Smooth muscle cell (in vitro differentiated cells): ENCODE results near the gene UNK. TPM values are rescaled to one million over a fixed set of nuclear protein-coding genes. Genes with fewer than 3 reads are reported as not detected.

Experiments used
- DNase-seq: peaks from one replicate; lab custom pipeline; 2025; ENCODE audit not compliant: unreplicated experiment; lab: John Stamatoyannopoulos, UW
- H2AFZ ChIP-seq: fragments of 200-600 bp; sonication (generic); 2 replicates; pipeline ENCODE4 v1.6.0; 2016; ENCODE audit warnings: antibody characterized with exemption, low read depth, mild to moderate bottlenecking
- H3F3A ChIP-seq: fragments of 200-600 bp; sonication (generic); 2 replicates; pipeline ENCODE4 v1.6.0; 2017; ENCODE audit warnings: antibody characterized with exemption, low read depth
- H3K27ac ChIP-seq: fragments of 200-600 bp; sonication (generic); 2 replicates; pipeline ENCODE4 v1.5.1; 2016; ENCODE audit warnings: low read depth, mild to moderate bottlenecking
- H3K27me3 ChIP-seq: fragments of 200-600 bp; sonication (generic); 2 replicates; pipeline ENCODE4 v1.6.1; 2016; ENCODE audit warnings: low read depth, mild to moderate bottlenecking
- H3K36me3 ChIP-seq: fragments of 200-600 bp; sonication (generic); 2 replicates; pipeline ENCODE4 v1.5.1; 2016; ENCODE audit warnings: low read depth
- H3K4me1 ChIP-seq: fragments of 200-600 bp; sonication (generic); 2 replicates; pipeline ENCODE4 v1.5.1; 2016; ENCODE audit warnings: low read depth
- H3K4me2 ChIP-seq: fragments of 200-600 bp; sonication (generic); 2 replicates; pipeline ENCODE4 v1.6.0; 2016; ENCODE audit warnings: mild to moderate bottlenecking
- H3K4me3 ChIP-seq: fragments of 200-600 bp; sonication (generic); 2 replicates; pipeline ENCODE4 v1.5.1; 2016; ENCODE audit warnings: mild to moderate bottlenecking
- H3K79me2 ChIP-seq: fragments of 200-600 bp; sonication (generic); 2 replicates; pipeline ENCODE4 v1.6.0; 2016; ENCODE audit warnings: low read depth, mild to moderate bottlenecking
- H3K9ac ChIP-seq: fragments of 200-600 bp; sonication (generic); 2 replicates; pipeline ENCODE4 v1.6.0; 2016; ENCODE audit warnings: low read depth
- H3K9me3 ChIP-seq: fragments of 200-600 bp; sonication (generic); replicated peaks from 2 replicates; pipeline ENCODE4 v1.5.1; 2016; ENCODE audit warnings: low read depth
- H4K20me1 ChIP-seq: fragments of 200-600 bp; sonication (generic); 2 replicates; pipeline ENCODE4 v1.6.0; 2016; ENCODE audit warnings: low read depth
- CTCF ChIP-seq: fragments of 200-600 bp; sonication (generic); IDR thresholded peaks from 2 replicates; pipeline ENCODE4 v1.5.1; 2017; ENCODE audit warnings: borderline replicate concordance, mild to moderate bottlenecking, antibody characterized with exemption; ENCODE audit not compliant: insufficient read depth, poor library complexity, severe bottlenecking
- whole genome bisulfite sequencing: methylation state at CpG from one replicate; pipeline ENCODE4 v1.1.7; 2016; ENCODE audit warnings: low lambda C conversion rate; 5-methylcytosine and 5-hydroxymethylcytosine counted together
- polyA plus RNA-seq: library from polyadenylated mRNA; unstranded; fragments of >200 nt; fragmentation: Nextera tagmentation; extraction: Ambion mirVana; gene quantifications from 2 replicates; pipeline ENCODE4 v1.2.1, GENCODE V29; 2016
- total RNA-seq: library from RNA; depleted of rRNA; stranded (reverse); fragments of >200 nt; gene quantifications from 2 replicates; pipeline ENCODE4 v1.2.3, GENCODE V29; 2014

The UNK gene
- total and polyA plus RNA-seq, 2 experiments from 2014 or later: 26.8 to 39.5 TPM

GRCh38 chr17:75806822-75807500 is 22.4 kb downstream of the UNK start:
- Histone ChIP-seq H3K9me3 (no peaks in the 10 kb centered on the region), H4K20me1 (peaks cover 74% of the 10 kb centered on the region), H3F3A (no peaks in the 10 kb centered on the region), H3K27ac (no peak overlapping the region), H2AFZ (no peak overlapping the region), H3K4me2 (no peak overlapping the region), H3K36me3 (no peaks in the 10 kb centered on the region), H3K4me1 (no peaks in the 10 kb centered on the region), H3K9ac (no peak overlapping the region), H3K4me3 (no peak overlapping the region), H3K79me2 (peaks cover 36% of the 10 kb centered on the region), H3K27me3 (no peaks in the 10 kb centered on the region)
- no peak for DNase-seq
- WGBS: 74% methylated on average over 4 of the region's 4 CpGs
- TF ChIP-seq CTCF: no peak

- H3K27ac ChIP-seq: peak overlapping the region; percentile 90
- H3K9me3 ChIP-seq: no peaks in the 10 kb centered on the region
- 93% methylated on average over 3 of the region's 3 CpGs for WGBS
- no peak for TF ChIP-seq CTCF
- H2AFZ ChIP-seq: no peak overlapping the region
- H4K20me1 ChIP-seq: peaks cover 68% of the 10 kb centered on the region
- H3K4me3 ChIP-seq: no peak overlapping the region
- no peaks in the 10 kb centered on the region for H3F3A ChIP-seq
- no peak for DNase-seq
- no peaks in the 10 kb centered on the region for H3K36me3 ChIP-seq
- no peaks in the 10 kb centered on the region for H3K27me3 ChIP-seq
- no peak overlapping the region for H3K9ac ChIP-seq
- H3K4me1 ChIP-seq: no peaks in the 10 kb centered on the region
- H3K79me2 ChIP-seq: peaks cover 36% of the 10 kb centered on the region
- H3K4me2 ChIP-seq: no peak overlapping the region
These were observed 23.3 kb downstream of the UNK start for GRCh38 chr17:75807861-75808260.

DNA sequence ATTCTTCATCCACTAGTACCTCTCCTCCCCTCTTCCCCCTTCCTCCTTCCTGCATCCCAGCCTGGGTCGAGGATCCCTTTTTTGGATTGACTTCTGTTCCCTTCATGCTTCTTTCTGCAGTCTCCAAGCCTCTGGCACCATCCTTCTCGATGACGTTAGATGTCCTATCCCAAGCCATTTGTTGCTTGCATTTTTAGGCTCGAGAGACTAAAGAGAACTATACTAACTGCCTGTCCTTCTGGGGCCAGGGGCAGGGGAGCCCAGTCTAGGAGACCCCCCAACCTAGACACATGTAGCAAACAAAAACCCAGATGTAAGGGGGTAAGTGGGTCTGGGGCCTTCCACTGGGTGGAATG is 23.9 kb downstream of the UNK start:
- Histone ChIP-seq H3K9me3 (no peaks in the 10 kb centered on the region), H2AFZ (no peak overlapping the region), H3K36me3 (no peaks in the 10 kb centered on the region), H4K20me1 (peaks cover 63% of the 10 kb centered on the region), H3K4me1 (no peaks in the 10 kb centered on the region), H3K27ac (peak overlapping the region; percentile 90), H3K4me3 (no peak overlapping the region), H3K9ac (peak overlapping the region; percentile 6), H3K4me2 (no peak overlapping the region), H3K27me3 (no peaks in the 10 kb centered on the region), H3F3A (no peaks in the 10 kb centered on the region), H3K79me2 (peaks cover 36% of the 10 kb centered on the region)
- no peak for DNase-seq
- WGBS: 82% methylated on average over 4 of the region's 4 CpGs
- TF ChIP-seq CTCF: no peak

DNA sequence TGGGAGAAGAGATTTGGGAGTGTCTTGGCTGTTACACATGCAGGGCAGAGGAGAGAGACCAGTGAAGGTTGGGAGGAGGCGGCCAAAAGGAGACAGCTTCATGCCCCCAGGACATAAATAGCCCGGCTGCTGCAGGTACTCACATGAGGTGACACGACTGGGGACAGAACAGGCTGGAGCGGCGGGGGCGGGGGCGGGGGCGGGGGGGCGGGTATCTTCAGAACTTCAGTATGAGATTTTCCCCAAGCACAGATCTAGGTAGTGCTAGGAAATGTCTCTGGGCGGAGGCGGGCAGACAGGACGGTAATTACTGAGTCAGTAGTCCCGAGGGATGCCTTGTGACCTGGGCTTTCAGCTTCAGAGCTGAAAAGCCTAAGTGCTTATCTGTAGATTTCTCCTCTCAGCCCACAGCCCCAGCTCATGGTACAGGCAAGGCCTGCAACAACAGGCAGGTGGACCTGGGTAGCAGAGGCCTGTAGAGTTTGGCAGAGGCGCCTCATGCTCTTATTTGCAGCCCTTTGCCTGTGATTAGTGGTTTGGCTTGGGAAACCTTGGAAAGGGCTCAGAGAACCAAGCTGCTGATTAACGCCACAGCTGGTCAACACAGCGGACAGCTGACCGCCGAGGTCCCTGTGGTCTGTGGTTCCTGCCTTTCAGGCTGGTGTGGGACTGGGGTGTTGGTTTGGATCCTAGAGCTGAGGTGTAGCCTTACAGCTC is 24.5 kb downstream of the UNK start:
- Histone ChIP-seq H3K27ac (peak overlapping the region; percentile 93), H3K36me3 (no peaks in the 10 kb centered on the region), H3K4me1 (no peaks in the 10 kb centered on the region), H3K4me2 (peak overlapping the region; percentile 36), H3K27me3 (no peaks in the 10 kb centered on the region), H3F3A (no peaks in the 10 kb centered on the region), H3K79me2 (peaks cover 32% of the 10 kb centered on the region), H3K9me3 (no peaks in the 10 kb centered on the region), H2AFZ (no peak overlapping the region), H4K20me1 (peaks cover 58% of the 10 kb centered on the region), H3K9ac (peak overlapping the region; percentile 60), H3K4me3 (no peak overlapping the region)
- 63% methylated on average over 12 of the region's 18 CpGs for WGBS
- no peak for TF ChIP-seq CTCF
- DNase-seq: no peak
